Measurements from ENCODE around the gene C19orf44. TPM values are rescaled to one million over a fixed set of nuclear protein-coding genes. Genes with fewer than 3 reads are reported as not detected.
"Not testable (repeated sequence)": the region's sequence is repeated elsewhere in the genome, so short reads cannot be mapped to it uniquely, and the experiment has no call there.

Gene C19orf44
- total and polyA plus RNA-seq, 2 experiments from 2014 or later = 2.5 to 5.9 TPM

- H3K4me3 Mint-ChIP-seq; H3K27ac ChIP-seq (ENCODE audit: low read depth); DNase-seq (ENCODE audit: low spot score); H3K4me2 ChIP-seq; H3K36me3 Mint-ChIP-seq (ENCODE audit: low read depth); H3K4me3 ChIP-seq; H3K9me3 Mint-ChIP-seq; H3K36me3 ChIP-seq (ENCODE audit: insufficient read depth); H3F3A ChIP-seq (replicated peaks; ENCODE audit: low read depth); H2AFZ ChIP-seq; H3K27ac Mint-ChIP-seq; H3K9me2 ChIP-seq (ENCODE audit: insufficient read depth); ATAC-seq; H3K27me3 ChIP-seq (ENCODE audit: insufficient read depth); H3K27me3 Mint-ChIP-seq (ENCODE audit: insufficient read depth, low read depth, poor library complexity): not testable (repeated sequence)
- Histone ChIP-seq H3K4me1 (ENCODE audit: insufficient read depth) (peaks cover 13% of the 10 kb centered on the region; the same call in 1 of the 2 replicates), H3K79me2 (replicated peaks; ENCODE audit: insufficient read depth) (peaks cover 100% of the 10 kb centered on the region), H4K20me1 (replicated peaks; ENCODE audit: insufficient read depth) (peaks cover 41% of the 10 kb centered on the region)
- peaks cover 28% of the 10 kb centered on the region for H3K4me1 Mint-ChIP-seq
Observed at GRCh38 chr19:16448872-16449271, 47.3 kb upstream of the C19orf44 start.

GRCh38 chr19:16449330-16449961 is 46.7 kb upstream of the C19orf44 start:
- ATAC-seq = no peak
- H3K9me3 Mint-ChIP-seq = no peaks in the 10 kb centered on the region
- no peak for DNase-seq (ENCODE audit: low spot score)
- H3K4me1 ChIP-seq (ENCODE audit: insufficient read depth) = peaks cover 13% of the 10 kb centered on the region; the same call in 1 of the 2 replicates
- no peaks in the 10 kb centered on the region for H3K9me2 ChIP-seq (ENCODE audit: insufficient read depth)
- H2AFZ ChIP-seq = no peak overlapping the region
- no peaks in the 10 kb centered on the region for H3K27me3 ChIP-seq (ENCODE audit: insufficient read depth)
- 0 out of 3 replicates have a peak, but pooled peaks cover 4% of the 10 kb centered on the region for H3K36me3 Mint-ChIP-seq (ENCODE audit: low read depth)
- H3K27me3 Mint-ChIP-seq (ENCODE audit: insufficient read depth, low read depth, poor library complexity) = no peaks in the 10 kb centered on the region
- H3K4me2 ChIP-seq = no peak overlapping the region
- H3K79me2 ChIP-seq (replicated peaks; ENCODE audit: insufficient read depth) = peaks cover 100% of the 10 kb centered on the region
- no peak overlapping the region for H3K4me3 Mint-ChIP-seq
- H3K4me1 Mint-ChIP-seq = peaks cover 32% of the 10 kb centered on the region
- H3K36me3 ChIP-seq (ENCODE audit: insufficient read depth) = no peaks in the 10 kb centered on the region
- no peaks in the 10 kb centered on the region for H3F3A ChIP-seq (replicated peaks; ENCODE audit: low read depth)
- no peak overlapping the region for H3K4me3 ChIP-seq
- no peak overlapping the region for H3K27ac Mint-ChIP-seq
- no peak overlapping the region for H3K27ac ChIP-seq (ENCODE audit: low read depth)
- peaks cover 41% of the 10 kb centered on the region for H4K20me1 ChIP-seq (replicated peaks; ENCODE audit: insufficient read depth)
- TF ChIP-seq ZNF114 (CRISPR knock-in tag; IDR thresholded peaks at IDR 0.05) (no peak), REST (IDR thresholded peaks at IDR 0.05; ENCODE audit: unreplicated experiment) (no peak), EZH2 (IDR thresholded peaks at IDR 0.05; ENCODE audit: low read depth, unreplicated experiment) (no peak), ETS1 (IDR thresholded peaks at IDR 0.05) (no peak), ZNF462 (CRISPR knock-in tag; IDR thresholded peaks at IDR 0.05) (no peak), JUNB (IDR thresholded peaks at IDR 0.05; ENCODE audit: unreplicated experiment) (no peak), ZNF331 (CRISPR knock-in tag; IDR thresholded peaks at IDR 0.05; ENCODE audit: low read depth) (no peak), CREB1 (CRISPR knock-in tag; IDR thresholded peaks at IDR 0.05; ENCODE audit: low read depth) (no peak), POLR2AphosphoS5 (IDR thresholded peaks at IDR 0.05; ENCODE audit: low read depth) (no peak)
